GM23248 (cell line): ENCODE measurements around the gene CD52. TPM values are rescaled to one million over a fixed set of nuclear protein-coding genes. Genes with fewer than 3 reads are reported as not detected.
A peak's percentile ranks its signal among the peaks of the same experiment; 100 is the strongest.

Experiments
- DNase-seq: peaks from one replicate; pipeline ENCODE4 v3.0.0-alpha.2; 2015
- H2AFZ ChIP-seq: fragments of 200-600 bp; sonication (generic); 2 replicates; pipeline ENCODE4 v1.6.1; 2016; ENCODE audit warnings: antibody characterized with exemption
- H3F3A ChIP-seq: fragments of 200-600 bp; sonication (generic); 2 replicates; pipeline ENCODE4 v1.6.1; 2016; ENCODE audit warnings: mild to moderate bottlenecking, antibody characterized with exemption, mixed run types; ENCODE audit not compliant: insufficient read depth
- H3K27ac ChIP-seq: fragments of 200-600 bp; sonication (generic); 2 replicates; pipeline ENCODE4 v1.5.1; 2016; ENCODE audit warnings: mild to moderate bottlenecking
- H3K27me3 ChIP-seq: fragments of 200-600 bp; sonication (generic); replicated peaks from 2 replicates; pipeline ENCODE4 v1.6.1; 2016; ENCODE audit warnings: mild to moderate bottlenecking; ENCODE audit not compliant: insufficient read depth
- H3K36me3 ChIP-seq: fragments of 200-600 bp; sonication (generic); 2 replicates; pipeline ENCODE4 v1.6.1; 2016; ENCODE audit warnings: low read depth, mild to moderate bottlenecking
- H3K4me1 ChIP-seq: fragments of 200-600 bp; sonication (generic); 2 replicates; pipeline ENCODE4 v1.6.1; 2016; ENCODE audit warnings: mild to moderate bottlenecking; ENCODE audit not compliant: insufficient read depth
- H3K4me2 ChIP-seq: fragments of 200-600 bp; sonication (generic); one replicate; pipeline ENCODE4 v1.6.1; 2016; ENCODE audit warnings: mild to moderate bottlenecking; ENCODE audit not compliant: unreplicated experiment
- H3K4me3 ChIP-seq: fragments of 200-600 bp; sonication (generic); 2 replicates; pipeline ENCODE4 v1.5.1; 2016; ENCODE audit warnings: mild to moderate bottlenecking
- H3K79me2 ChIP-seq: fragments of 200-600 bp; sonication (generic); 2 replicates; pipeline ENCODE4 v1.6.1; 2016; ENCODE audit warnings: mild to moderate bottlenecking; ENCODE audit not compliant: insufficient read depth
- H3K9ac ChIP-seq: fragments of 200-600 bp; sonication (generic); 2 replicates; pipeline ENCODE4 v1.6.1; 2016; ENCODE audit warnings: mild to moderate bottlenecking
- H3K9me2 ChIP-seq: fragments of 200-600 bp; sonication (generic); 2 replicates; pipeline ENCODE4 v1.6.1; 2016; ENCODE audit warnings: mixed run types, mild to moderate bottlenecking, moderate library complexity; ENCODE audit not compliant: insufficient read depth
- H3K9me3 ChIP-seq: fragments of 200-600 bp; sonication (generic); one replicate; pipeline ENCODE4 v1.6.1; 2017; ENCODE audit warnings: low read depth
- H4K20me1 ChIP-seq: fragments of 200-600 bp; sonication (generic); 2 replicates; pipeline ENCODE4 v1.6.0; 2016; ENCODE audit not compliant: insufficient read depth
- EZH2 ChIP-seq: fragments of 200-600 bp; sonication (generic); IDR thresholded peaks from 2 replicates; pipeline ENCODE4 v1.6.1; 2018; ENCODE audit warnings: antibody characterized with exemption, mild to moderate bottlenecking; ENCODE audit not compliant: insufficient read depth, poor library complexity, severe bottlenecking
- EZH2phosphoT487 ChIP-seq: fragments of 200-600 bp; sonication (generic); IDR thresholded peaks from 2 replicates; pipeline ENCODE4 v1.6.1; 2018; ENCODE audit warnings: antibody characterized with exemption, moderate library complexity, mild to moderate bottlenecking, low read depth; ENCODE audit not compliant: insufficient read depth
- WGBS, 2 experiments: methylation state at CpG; one replicate each; pipeline ENCODE4 v1.1.6; 2015 to 2017; ENCODE audit warnings: low lambda C conversion rate in 2 of 2, low coverage in 1 of 2; ENCODE audit errors: missing lambda C conversion rate in 2 of 2; 5-methylcytosine and 5-hydroxymethylcytosine counted together
- in situ Hi-C: fragments of 300-500 bp; cut with MboI; formaldehyde crosslinking; loops from 2 replicates; pipeline ENCODE4 v1.15.0; 2020
- polyA plus RNA-seq: library from polyadenylated mRNA; unstranded; fragments of >200 nt; fragmentation: Nextera tagmentation; extraction: Ambion mirVana; gene quantifications from 2 replicates; pipeline ENCODE4 v1.2.1, GENCODE V29; 2016
- total RNA-seq: library from RNA; depleted of rRNA; stranded (reverse); fragments of >200 nt; shearing (Covaris generic); gene quantifications from 2 replicates; pipeline ENCODE4 v1.2.3, GENCODE V29; 2014

CD52 gene
- total and polyA plus RNA-seq, 2 experiments from 2014 or later = not detected

GRCh38 chr1:26349877-26350244 is 32.1 kb downstream of the CD52 start:
- in situ Hi-C loops = no loop called here

GRCh38 chr1:26350343-26350700 is 32.6 kb downstream of the CD52 start:
- Histone ChIP-seq H3K9ac (no peak overlapping the region), H3K27ac (no peak overlapping the region)
- WGBS, 2 experiments = 65 to 75% methylated on average over 2 of the region's 2 CpGs

More at GRCh38 chr1:26349877-26350244, 32.1 kb downstream of the CD52 start:
- Histone ChIP-seq H3K79me2 (no peaks in the 10 kb centered on the region), H3K9me3 (no peaks in the 10 kb centered on the region), H2AFZ (no peak overlapping the region), H3K9me2 (no peaks in the 10 kb centered on the region), H3F3A (0 out of 2 replicates have a peak, but pooled peaks cover 4% of the 10 kb centered on the region), H3K4me3 (no peak overlapping the region), H3K9ac (no peak overlapping the region), H3K27me3 (no peaks in the 10 kb centered on the region), H3K4me2 (no peak overlapping the region), H4K20me1 (no peaks in the 10 kb centered on the region), H3K27ac (no peak overlapping the region), H3K36me3 (no peaks in the 10 kb centered on the region), H3K4me1 (peaks cover 3% of the 10 kb centered on the region; the same call in 1 of the 2 replicates)
- TF ChIP-seq EZH2 (no peak), EZH2phosphoT487 (no peak)
- 90 to 94% methylated on average over 5 of the region's 5 CpGs for WGBS, 2 experiments
- no peak for DNase-seq

GRCh38 chr1:26350701-26351589 is 33.2 kb downstream of the CD52 start:
- Histone ChIP-seq H3K9ac (no peak overlapping the region), H3K27me3 (no peaks in the 10 kb centered on the region), H3F3A (0 out of 2 replicates have a peak, but pooled peaks cover 4% of the 10 kb centered on the region), H2AFZ (no peak overlapping the region), H3K4me1 (peaks cover 3% of the 10 kb centered on the region; the same call in 1 of the 2 replicates), H3K4me2 (no peak overlapping the region), H3K27ac (no peak overlapping the region), H3K36me3 (no peaks in the 10 kb centered on the region), H4K20me1 (no peaks in the 10 kb centered on the region), H3K79me2 (no peaks in the 10 kb centered on the region), H3K4me3 (no peak overlapping the region), H3K9me2 (no peaks in the 10 kb centered on the region), H3K9me3 (no peaks in the 10 kb centered on the region)
- TF ChIP-seq EZH2phosphoT487 = no peak
- no peak for TF ChIP-seq EZH2
- no peak for DNase-seq
- in situ Hi-C loops = no loop called here
- 73 to 83% methylated on average over 9 of the region's 9 CpGs for WGBS, 2 experiments

More at GRCh38 chr1:26350343-26350700, 32.6 kb downstream of the CD52 start:
- DNase-seq = no peak
- no peaks in the 10 kb centered on the region for H3K9me2 ChIP-seq
- H3K4me3 ChIP-seq = no peak overlapping the region
- H3K36me3 ChIP-seq = no peaks in the 10 kb centered on the region
- H3K4me1 ChIP-seq = peaks cover 3% of the 10 kb centered on the region; the same call in 1 of the 2 replicates
- in situ Hi-C loops = no loop called here
- H3F3A ChIP-seq = 0 out of 2 replicates have a peak, but pooled peaks cover 4% of the 10 kb centered on the region
- no peak for TF ChIP-seq EZH2phosphoT487
- TF ChIP-seq EZH2 = no peak
- H3K9me3 ChIP-seq = no peaks in the 10 kb centered on the region
- no peaks in the 10 kb centered on the region for H4K20me1 ChIP-seq
- no peak overlapping the region for H3K4me2 ChIP-seq
- H3K27me3 ChIP-seq = no peaks in the 10 kb centered on the region
- no peak overlapping the region for H2AFZ ChIP-seq
- H3K79me2 ChIP-seq = no peaks in the 10 kb centered on the region

- Histone ChIP-seq H3K79me2 (no peaks in the 10 kb centered on the region), H3F3A (0 out of 2 replicates have a peak, but pooled peaks cover 4% of the 10 kb centered on the region), H3K27me3 (no peaks in the 10 kb centered on the region), H3K4me3 (no peak overlapping the region), H3K9me3 (no peaks in the 10 kb centered on the region), H3K36me3 (no peaks in the 10 kb centered on the region), H4K20me1 (no peaks in the 10 kb centered on the region), H3K27ac (no peak overlapping the region), H2AFZ (no peak overlapping the region), H3K9me2 (no peaks in the 10 kb centered on the region), H3K4me1 (peaks cover 3% of the 10 kb centered on the region; the same call in 1 of the 2 replicates), H3K4me2 (no peak overlapping the region), H3K9ac (no peak overlapping the region)
- DNase-seq = peak; percentile 69
- in situ Hi-C loops = no loop called here
- TF ChIP-seq EZH2 (no peak), EZH2phosphoT487 (no peak)
- WGBS, 2 experiments = 74 to 81% methylated on average over 11 to 12 of the region's 12 CpGs
These were observed 34.0 kb downstream of the CD52 start for GRCh38 chr1:26351590-26352337.
